SKM-1 (cell line): Measurements from ENCODE around the gene SLC9A5.

ENCODE experiments used
- DNase-seq: peaks from one replicate; lab custom pipeline; 2025; ENCODE audit not compliant: unreplicated experiment; lab: John Stamatoyannopoulos, UW

Gene SLC9A5

DNA sequence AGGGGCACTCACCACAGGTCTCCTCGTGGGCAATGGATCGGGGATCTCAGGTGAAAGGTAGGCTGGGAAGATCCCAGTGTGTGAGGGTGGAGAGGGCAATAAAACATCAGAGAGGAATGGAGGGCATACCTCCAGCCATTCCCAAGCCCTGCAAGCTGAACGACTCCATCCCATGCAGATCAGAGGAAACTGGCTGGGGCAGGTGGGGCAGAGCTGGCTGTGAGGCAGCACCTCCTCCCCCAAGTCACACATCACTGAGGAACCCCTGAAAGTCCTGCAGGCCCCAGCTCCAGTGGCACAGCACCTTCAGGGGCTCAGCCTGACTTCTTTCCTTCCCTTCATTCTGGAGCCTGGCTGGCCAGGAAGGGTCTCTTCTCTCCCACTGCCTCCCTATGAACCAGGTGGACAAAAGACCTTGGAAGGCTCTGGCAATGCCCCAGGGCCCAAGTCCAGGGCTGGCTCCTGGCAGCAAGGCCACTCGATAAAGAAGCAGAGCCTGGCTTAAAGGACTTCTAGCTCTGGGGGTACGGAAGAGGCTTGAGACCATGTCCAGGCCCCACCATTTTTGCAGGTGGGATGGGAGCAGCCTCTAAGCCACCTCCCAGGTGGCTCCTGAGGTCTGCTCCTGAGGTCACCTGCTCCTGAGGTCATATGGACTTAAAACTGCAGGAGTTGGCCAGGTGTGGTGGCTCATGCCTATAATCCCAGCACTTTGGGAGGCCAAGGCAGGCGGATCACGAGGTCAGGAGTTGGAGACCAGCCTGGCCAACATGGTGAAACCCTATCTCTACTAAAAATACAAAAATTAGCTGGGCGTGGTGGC, 35.4 kb upstream of the SLC9A5 start:
- DNase-seq = no peak

DNA sequence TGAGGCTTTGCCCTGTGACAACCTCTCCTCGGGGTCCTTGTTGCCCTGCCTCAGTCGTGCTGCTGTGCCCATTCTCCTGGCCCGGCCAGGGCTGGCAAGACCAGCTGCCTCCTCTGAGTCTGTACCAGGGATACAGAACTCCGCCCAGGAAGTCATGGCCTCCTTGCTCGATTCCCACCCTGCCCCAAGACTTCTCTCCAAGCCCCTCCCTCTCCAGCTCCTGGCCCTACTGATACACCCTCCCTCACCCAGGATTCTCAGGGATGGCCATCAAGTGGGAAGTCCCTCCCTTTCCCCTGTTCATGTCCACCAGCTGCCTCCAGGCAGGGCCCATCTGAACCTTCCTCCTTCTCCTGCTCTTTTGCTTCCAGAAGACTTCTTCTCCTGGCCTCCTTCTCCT, 33.1 kb upstream of the SLC9A5 start:
- DNase-seq = no peak

DNA sequence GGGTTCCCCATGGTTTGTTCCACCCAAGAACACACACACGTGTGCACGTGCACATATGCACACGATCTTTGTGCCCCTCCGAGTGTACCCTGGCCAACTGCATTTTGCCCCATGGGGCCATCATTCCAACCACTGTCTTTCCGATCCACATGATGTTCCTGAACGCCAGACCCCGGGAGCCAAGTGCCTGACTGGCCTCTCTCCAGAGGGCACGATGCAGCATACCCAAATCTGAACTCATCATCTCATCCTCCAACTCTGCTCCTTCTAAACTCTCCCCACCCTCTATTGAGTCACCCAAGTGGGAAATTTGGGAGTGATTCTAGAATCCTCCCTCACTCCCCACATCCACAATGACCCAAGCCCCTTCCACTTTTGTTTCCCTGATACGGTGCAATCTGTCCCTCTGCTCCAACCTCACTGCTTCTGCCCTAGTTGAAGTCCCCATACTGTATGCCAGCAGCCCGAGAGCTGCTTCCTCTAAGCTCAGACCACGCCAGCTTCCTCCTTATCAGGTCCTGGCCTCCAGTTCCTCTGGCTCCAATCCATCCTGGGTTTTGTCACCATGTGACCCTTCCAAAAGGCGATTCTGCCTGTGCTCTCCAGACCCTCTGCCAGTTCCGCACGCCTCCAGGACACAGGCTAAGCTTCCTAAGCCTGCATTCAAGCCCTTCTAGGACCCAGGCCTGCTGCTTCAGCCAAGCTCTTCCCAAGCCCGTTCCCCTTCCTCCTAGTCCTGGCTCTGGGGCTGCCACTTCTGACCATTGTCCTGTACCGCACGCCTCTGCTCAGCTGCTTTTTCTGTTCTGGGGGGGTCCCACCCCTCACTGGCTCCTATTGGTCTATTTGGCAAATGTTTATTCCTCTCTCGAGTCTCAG, 31.9 kb upstream of the SLC9A5 start:
- peak; percentile 41 for DNase-seq

DNA sequence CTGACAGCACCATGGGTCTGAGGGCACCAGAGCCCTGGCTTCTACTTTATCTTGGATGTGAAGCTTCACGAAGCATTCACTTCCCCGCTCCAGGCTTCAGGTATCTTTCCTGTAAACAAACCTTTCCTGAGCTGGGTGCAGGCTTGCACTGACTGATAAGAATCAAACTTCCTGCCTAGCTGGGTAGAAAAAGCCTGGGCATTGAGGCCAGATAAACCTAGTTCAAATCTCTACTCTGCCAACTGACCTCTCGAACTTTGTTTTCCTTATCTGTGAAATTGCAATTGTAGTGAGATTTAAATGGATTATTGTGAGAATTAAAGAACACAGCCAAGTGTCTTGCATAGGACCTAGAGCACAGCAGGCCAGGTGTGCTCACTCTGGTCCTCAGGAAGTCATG, 24.8 kb upstream of the SLC9A5 start:
- DNase-seq = no peak

DNA sequence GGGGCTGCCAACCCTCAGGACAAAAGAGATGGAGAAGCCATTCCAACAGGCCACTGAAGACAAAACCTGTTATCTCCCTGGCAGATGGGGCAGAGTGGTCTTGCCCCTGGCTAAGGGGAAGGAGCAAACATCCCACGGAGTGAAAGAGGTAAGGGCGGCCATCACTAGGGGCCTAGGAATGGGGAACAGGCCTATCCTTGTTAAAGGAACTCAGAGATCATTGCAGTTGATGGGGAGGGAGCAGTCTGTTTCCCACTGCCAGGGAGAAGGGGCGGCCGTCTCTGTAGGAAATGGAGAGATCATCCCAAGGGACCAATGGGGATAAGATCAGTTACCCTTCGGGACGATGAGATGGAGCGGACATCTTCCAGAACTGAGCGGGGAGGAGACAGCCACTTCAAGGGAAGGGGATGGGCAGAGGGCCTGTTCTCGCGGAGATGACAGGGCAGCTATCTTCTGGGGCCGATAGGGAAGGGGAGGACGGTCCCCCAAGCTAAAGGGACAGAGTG, 22.4 kb upstream of the SLC9A5 start:
- no peak for DNase-seq

DNA sequence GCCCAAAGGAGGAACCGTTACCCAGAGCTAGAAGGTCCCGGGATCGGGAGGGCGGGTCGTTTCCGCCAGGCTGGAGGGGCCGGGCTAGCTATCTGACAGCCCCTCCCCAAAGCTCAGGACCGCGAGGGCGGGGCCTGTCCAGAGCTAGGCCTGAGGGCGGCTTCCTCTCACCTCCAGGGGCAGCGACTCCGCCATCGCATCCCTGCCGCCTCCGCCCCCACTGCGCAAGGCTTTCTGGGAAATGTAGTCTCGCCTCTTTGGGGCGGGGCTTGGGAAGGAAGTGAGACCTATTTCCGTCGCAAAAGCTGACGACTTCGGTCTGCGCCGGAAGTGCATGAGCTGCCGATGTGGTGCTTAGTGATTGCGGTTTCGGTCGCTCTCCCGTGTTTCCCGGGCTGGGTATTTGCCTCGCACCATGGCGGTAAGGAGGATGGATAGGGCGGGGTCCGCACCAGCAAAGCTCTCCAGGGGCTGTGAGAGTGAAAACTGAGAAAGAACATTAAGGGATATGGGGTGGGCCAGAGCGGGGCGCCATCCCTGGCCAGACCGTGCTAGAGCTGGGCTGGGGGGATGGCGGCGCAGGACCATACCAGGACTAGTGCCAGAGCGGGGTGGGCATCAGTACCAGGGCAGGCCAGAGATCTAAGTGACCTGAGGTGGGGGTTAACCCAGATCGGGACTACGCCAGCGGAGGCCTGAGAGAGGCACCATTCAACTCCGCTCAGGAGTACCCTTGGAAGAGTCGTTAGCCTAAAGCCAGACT, 21.8 kb upstream of the SLC9A5 start, which contains the start of gene TMEM208:
TMEM208 (plus strand) TSS at position 327 of the 763 bp plus-strand sequence; CDS start at position 416, 89 bp downstream.
- DNase-seq = peak; percentile 90

DNA sequence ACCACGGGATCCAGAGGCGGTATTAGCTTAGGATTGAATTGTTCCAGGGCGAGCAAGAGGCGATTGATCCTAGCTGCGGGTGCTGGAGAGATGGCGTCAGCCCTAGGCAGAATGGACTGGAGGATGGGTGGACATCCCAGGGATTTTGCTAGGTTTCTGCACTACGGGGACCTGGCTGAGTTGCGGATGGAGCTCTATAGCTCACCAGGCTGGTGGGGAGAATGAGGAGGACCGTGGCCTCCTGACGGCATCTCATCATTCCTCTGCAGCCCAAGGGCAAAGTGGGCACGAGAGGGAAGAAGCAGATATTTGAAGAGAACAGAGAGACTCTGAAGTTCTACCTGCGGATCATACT, 21.2 kb upstream of the SLC9A5 start:
- DNase-seq = no peak

DNA sequence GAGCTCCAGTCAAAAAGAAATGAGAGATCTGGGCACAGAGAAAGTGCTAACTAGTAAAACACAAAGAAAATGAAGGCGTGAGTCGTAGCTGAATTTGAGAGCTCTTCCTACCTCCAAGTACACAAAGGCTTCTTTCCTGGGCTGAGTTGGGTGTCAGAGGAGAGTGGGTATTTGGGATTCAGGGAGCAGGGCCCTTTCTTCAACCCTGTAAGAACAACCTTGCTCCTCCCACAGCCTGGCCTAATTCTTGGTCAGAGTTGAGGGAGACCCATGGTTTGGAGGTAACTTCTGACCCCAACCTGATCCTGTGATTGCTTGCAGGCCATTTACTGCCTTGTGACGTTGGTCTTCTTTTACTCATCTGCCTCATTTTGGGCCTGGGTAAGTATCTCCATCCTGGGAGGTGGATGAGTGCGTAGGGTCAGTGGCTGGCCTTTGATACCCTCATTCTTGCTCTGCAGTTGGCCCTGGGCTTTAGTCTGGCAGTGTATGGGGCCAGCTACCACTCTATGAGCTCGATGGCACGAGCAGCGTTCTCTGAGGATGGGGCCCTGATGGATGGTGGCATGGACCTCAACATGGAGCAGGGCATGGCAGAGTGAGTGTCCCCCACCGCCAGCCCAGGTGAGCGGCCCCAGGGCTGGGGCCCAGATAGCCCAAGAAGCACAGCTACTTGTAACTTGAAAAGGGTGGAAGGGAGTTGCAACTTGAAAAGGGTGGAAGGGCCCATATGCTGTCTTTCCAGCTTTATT, 20.6 kb upstream of the SLC9A5 start:
- DNase-seq = no peak

DNA sequence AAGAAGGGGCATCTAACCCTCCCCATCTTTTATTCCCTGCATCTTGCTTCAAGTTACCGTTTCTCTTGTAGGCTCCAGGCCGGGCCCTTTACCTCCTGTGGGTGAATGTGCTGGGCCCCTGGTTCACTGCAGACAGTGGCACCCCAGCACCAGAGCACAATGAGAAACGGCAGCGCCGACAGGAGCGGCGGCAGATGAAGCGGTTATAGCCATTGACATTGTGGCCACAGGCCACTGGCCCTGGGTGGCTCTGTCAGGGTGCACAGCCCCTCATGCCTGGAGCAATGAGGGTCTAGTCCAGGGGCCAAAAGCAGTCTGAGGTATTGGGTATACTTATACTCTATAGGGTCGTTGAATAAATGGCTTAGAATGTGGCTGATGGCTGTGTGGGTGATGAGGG, 19.9 kb upstream of the SLC9A5 start:
- no peak for DNase-seq

DNA sequence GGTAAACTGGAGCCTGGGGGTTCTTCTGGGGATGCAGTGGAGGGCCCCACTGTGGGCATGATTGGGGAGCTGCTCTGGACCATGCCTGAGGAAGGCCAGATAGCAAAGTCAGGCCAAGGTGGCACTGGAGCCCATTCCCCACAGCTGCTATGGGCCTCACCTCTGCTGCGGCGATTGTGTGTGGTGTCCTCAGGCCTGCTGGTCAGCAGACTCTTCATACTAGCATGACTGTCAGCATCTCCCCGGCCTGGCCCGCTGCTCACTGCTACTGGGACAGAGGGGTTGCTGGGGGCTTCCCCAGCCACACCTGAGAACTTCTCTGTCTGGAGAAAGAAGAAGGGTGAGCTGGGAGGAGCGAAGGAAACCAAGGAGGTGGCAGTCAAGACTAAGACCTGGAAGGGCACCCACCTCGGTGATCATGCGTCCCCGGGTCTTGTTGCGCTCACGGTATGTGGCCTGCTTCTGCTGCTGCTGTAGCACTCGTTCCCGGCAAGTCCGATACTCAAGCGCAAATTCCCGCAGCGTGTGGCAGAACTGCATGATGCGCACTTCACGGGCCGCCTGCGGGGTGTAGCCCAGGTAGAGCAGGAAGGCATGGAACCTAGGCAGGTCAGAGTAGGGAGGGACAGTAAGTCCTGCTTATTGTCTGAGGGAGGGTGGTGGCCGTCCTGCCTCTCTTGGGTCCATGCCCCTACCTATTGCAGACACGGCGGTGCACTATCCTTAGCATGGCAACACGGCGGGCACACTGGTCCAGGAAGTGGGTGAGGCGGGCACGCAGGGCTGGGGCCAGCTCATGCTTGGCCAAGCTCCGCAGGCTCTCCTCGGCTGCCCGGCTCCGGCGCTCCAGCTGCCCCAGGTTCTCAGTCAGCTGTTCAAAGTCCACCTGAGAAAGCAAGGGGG, 18.6 kb upstream of the SLC9A5 start:
- no peak for DNase-seq

DNA sequence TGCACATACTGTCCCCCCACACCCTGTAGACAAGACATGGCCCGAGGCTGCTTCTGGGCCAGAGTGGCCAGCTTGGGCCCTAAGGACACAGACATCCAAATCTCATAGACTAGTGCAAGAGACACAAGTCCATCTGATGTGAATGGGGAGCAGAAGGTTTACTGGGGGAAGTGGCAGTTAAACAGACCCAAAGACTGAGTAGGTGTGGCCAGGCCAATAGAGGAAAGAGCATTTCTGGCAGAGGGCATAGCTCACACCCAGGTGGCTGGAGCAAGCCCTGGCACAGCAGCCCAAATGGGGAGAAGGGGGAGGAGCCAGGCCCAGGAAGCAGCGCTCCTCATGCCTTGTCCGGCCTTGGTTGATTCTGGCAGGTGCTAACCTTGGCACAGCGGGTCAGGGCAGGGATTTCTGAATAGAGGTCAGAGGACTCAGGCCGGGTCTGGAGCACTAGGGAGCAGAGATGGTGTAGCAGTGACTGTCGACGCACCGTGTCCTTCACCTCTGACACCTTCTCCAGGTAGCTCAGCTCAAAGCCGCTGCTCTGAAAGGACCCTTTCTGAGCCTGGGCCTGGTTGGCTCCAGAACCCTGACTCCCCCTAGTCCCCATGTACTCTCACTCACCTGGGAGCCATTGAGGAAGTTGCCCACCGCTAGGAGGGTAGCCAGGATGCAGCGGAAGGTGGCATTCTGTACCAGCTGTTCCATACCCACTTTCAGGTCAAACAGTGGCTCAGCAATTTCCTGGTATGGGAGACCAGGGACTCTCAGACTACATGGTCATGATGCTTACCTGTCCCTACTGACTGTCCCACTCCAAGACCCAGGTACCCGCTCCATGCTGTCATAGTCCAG, 17.7 kb upstream of the SLC9A5 start:
- DNase-seq = no peak

DNA sequence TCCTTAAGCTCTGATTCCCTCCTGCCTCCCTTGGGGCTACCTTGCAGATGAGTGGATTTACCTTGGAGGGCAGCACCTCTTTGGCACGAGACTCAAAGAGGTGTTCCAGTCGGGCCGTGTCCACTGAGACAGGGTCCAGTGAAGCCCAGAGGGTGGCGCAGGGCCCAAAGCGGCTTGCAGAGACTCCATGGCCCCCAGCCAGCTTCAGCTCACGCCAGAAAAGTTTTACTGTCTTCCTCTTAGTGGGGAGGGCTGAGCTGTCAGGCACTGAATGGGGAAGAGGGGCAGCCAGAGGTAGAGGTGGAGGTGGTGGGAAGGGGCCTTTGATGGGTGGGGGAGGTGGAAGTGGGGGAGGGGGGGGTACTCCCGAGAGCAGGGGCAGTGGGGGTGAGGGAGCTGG, 15.2 kb upstream of the SLC9A5 start:
- DNase-seq = no peak

DNA sequence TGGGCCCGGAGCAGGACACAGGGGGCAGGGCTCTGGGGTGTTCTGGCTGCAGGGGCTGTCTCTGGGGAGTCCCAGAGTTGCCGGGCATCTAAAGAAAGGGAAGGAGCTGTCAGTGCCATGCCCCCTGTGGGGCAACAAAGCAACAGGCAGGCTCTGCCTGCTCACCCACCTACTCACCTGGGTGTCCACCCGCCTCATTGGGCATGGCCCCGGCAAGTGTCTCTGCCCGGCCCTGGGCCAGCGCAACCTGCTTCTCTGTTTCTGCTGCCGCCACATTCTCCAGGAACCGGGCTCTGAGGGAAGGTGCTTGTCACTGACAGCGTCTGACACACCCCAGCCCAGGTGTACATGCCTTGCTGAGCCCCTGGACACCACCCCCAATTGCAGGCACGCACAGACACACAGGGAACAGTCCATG, 14.6 kb upstream of the SLC9A5 start:
- no peak for DNase-seq

DNA sequence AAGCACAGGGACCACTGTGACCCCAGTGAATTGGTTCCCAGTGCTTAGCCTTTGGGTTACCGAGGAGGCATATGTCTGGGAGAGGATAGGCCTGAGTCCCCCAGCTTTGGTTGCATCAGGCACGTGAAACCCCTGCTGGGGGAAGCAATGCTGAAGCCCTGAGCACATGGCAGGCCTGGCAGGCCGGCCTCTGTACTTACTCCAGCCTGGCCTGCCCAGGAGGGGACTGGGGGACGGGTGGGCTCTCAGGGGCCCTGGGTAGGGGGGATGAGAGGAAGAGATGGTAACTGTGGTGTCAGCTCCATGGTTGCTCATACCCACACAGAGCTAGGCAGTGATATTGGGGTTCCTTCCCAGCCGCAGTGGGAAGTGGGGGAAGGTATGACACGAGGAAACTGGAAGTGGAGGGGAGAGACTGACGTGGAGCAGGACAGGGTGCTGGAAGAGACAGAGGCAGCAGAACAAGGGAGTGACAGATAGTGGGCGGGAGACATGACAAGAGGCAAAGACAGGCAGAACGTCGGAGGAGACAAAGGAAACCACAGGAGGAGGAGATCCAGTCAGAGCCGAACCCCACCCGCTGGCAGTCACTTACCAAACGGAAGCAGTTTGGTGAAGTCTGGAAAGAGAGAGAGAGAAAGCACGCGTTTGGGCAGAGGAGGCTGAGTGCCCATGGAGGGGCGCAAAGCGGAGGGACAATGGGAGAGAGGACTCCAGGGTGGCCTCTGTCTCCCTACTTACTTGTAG, 12.8 kb upstream of the SLC9A5 start:
- no peak for DNase-seq

DNA sequence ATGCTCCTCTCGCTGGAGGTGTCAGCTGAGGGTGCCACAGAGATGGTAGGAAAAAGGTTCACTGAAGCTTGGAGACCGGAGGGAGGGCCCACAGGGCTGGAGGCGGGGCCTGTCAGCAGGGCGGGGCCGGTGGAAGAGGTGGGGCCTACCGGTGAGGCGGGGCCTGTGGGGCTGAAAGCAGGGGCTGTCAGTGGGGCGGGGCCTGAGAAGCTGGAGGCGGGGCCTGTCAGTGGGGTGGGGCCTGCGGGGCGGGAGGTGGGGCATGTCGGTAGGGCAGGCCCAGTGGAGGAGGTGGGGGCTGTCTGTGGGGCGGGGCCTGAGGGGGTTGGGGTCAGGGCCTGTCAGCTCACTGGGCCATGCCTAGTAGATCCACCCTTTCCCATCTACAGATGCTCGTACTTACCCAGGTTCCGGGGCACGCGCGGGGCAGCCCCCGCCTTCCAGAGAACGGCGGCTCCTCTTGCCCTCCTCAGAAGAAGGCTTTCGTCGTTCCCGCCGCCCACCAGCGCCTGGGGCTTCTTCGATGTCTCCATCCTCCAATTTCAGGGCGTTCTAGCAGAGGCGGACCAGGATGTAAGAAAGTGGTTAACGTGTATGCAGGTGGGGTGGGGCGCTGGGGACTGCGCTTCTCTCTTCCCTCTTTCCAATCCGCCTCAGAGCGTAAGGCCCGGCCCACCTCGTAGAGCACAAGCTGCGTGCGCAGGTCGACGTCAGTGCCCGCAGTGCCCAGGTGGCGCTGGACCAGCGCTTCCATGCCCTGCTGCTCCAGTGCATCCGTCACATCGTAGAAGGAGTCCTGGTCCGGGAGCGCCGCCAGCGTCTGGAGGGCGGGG, 12.0 kb upstream of the SLC9A5 start:
- no peak for DNase-seq

DNA sequence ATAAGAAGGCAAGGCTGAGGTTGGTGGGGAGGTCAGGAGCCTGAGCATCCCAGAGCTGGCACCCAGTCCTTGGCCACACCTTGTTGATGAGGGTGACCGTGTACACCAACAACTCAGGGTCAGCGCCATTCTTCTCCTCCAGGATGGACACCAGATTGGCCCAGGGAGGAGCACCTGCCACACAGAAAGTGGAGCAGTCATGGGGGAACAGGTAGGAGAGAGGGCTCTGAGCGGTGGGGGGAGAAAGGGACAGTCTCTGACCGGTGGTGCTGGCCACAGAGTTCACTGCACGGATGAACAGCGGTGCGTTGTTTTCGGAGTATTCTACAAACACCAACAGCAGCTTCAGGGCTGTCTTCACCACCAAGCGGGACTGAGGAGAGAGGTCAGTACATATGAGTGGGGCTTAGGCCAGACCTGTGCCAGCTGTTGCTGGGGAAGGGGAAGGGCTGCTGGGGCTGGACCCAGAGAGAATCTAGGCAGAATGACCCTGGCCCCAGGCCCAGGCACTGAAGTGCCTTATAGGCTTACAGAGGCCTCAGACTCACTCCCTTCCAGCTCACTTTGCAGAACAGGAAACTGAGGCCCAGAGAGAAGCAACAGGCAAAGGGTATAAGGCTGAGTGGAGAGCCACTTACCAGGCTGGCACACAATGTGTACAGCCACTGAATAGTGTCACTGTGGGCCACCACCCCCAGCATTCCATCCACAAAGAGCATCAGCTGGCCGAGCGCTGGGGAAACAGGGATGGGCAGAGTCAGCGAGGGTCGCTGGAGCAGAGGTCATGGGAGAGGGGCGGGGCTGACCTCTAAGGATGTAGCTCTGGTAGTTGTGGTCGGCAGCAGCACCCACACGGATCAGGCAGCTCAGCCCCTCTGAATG, 11.1 kb upstream of the SLC9A5 start:
- no peak for DNase-seq
